H1 (cell line): ENCODE data around the gene HIPK2. TPM values are rescaled to one million over a fixed set of nuclear protein-coding genes. Genes with fewer than 3 reads are reported as not detected.

Experiments
- CTCF ChIA-PET: fragments of 300-600 bp; sonication (Branson Sonifier 250); formaldehyde crosslinking; loops from one replicate; lab custom pipeline; 2021; ENCODE audit not compliant: partially characterized antibody; lab: Charles Lee
- POLR2A ChIA-PET: fragments of 300-600 bp; sonication (Branson Sonifier 250); formaldehyde crosslinking; loops from one replicate; lab custom pipeline; 2021; ENCODE audit warnings: inconsistent platforms; ENCODE audit not compliant: partially characterized antibody; lab: Charles Lee
- DNase-seq, 2 experiments: peaks; one replicate each; pipeline versions ENCODE4 v3.0.0 to v3.0.0-alpha.2; 2010 to 2022; ENCODE audit warnings: low spot score in 2 of 2, low read depth in 1 of 2, mixed read lengths in 1 of 2
- FAIRE-seq: peaks from 2 replicates; lab custom pipeline; 2011; peaks lifted over from hg19 to GRCh38; lab: Jason Lieb, UNC
- H2AFZ ChIP-seq: 2 replicates; pipeline ENCODE4 v1.8.1; 2012; ENCODE audit warnings: low read length, inconsistent platforms
- H2AK5ac ChIP-seq: 2 replicates; pipeline ENCODE4 v1.6.1; 2013; ENCODE audit warnings: low read depth, low read length
- H2BK120ac ChIP-seq: replicated peaks from 2 replicates; pipeline ENCODE3; 2013; ENCODE audit warnings: low read depth, low read length, inconsistent platforms
- H2BK12ac ChIP-seq: 2 replicates; pipeline ENCODE4 v1.6.1; 2013; ENCODE audit warnings: low read depth, low read length
- H2BK15ac ChIP-seq: 2 replicates; pipeline ENCODE4 v1.6.1; 2013; ENCODE audit warnings: low read length
- H2BK20ac ChIP-seq: 2 replicates; pipeline ENCODE4 v1.6.1; 2013; ENCODE audit warnings: low read length
- H2BK5ac ChIP-seq: 2 replicates; pipeline ENCODE4 v1.6.1; 2013; ENCODE audit warnings: low read depth, low read length
- H3K14ac ChIP-seq: 2 replicates; pipeline ENCODE4 v1.6.1; 2013; ENCODE audit warnings: inconsistent platforms; ENCODE audit not compliant: insufficient read length
- H3K18ac ChIP-seq: 2 replicates; pipeline ENCODE4 v1.6.1; 2013; ENCODE audit warnings: low read length; ENCODE audit errors: extremely low read depth
- H3K23ac ChIP-seq: 2 replicates; pipeline ENCODE4 v1.6.1; 2013; ENCODE audit warnings: inconsistent platforms; ENCODE audit not compliant: insufficient read length
- H3K23me2 ChIP-seq: 2 replicates; pipeline ENCODE4 v1.6.1; 2013; ENCODE audit warnings: low read depth, low read length
- H3K27ac ChIP-seq: 2 replicates; pipeline ENCODE4 v1.6.1; 2011; ENCODE audit warnings: low read depth, low read length, inconsistent platforms
- H3K27me3 ChIP-seq, 4 experiments: replicated peaks in 1 of 4; 1 replicate in 1 of 4; 2 replicates in 3 of 4; pipeline versions ENCODE4 v1.6.1 to v1.8.1; 2011 to 2013; ENCODE audit warnings: low read length in 3 of 4, mild to moderate bottlenecking in 3 of 4, inconsistent platforms in 2 of 4, mixed read lengths in 2 of 4, moderate library complexity in 1 of 4; ENCODE audit not compliant: control insufficient read depth in 3 of 4, insufficient read depth in 3 of 4; ENCODE audit errors: extremely low read depth in 1 of 4
- H3K36me3 ChIP-seq, 4 experiments: 2 replicates each; pipeline versions ENCODE4 v1.6.1 to v1.8.1; 2011 to 2013; ENCODE audit warnings: mild to moderate bottlenecking in 4 of 4, low read length in 3 of 4, moderate library complexity in 2 of 4, control low read depth in 1 of 4, inconsistent platforms in 1 of 4; ENCODE audit not compliant: insufficient read depth in 4 of 4, control insufficient read depth in 2 of 4
- H3K4ac ChIP-seq: replicated peaks from 2 replicates; pipeline ENCODE3; 2013; ENCODE audit warnings: low read length, low read depth, mixed read lengths, inconsistent platforms; ENCODE audit not compliant: insufficient read length
- H3K4me1 ChIP-seq, 4 experiments: replicated peaks in 1 of 4; 1 replicate in 1 of 4; 2 replicates in 3 of 4; pipeline versions ENCODE4 v1.6.1 to v1.8.1; 2011 to 2013; ENCODE audit warnings: low read length in 3 of 4, inconsistent platforms in 2 of 4, mixed read lengths in 1 of 4; ENCODE audit not compliant: insufficient read depth in 4 of 4, control insufficient read depth in 3 of 4
- H3K4me2 ChIP-seq, 2 experiments: 2 replicates each; pipeline versions ENCODE4 v1.6.1 to v1.8.1; 2011 to 2013; ENCODE audit warnings: low read depth in 2 of 2, low read length in 2 of 2, control low read depth in 1 of 2, inconsistent platforms in 1 of 2, mild to moderate bottlenecking in 1 of 2; ENCODE audit not compliant: insufficient read depth in 1 of 2
- H3K4me3 ChIP-seq, 4 experiments: fragments of 200-600, 300-600 bp in 1 of 4; sonication (generic), shearing (Covaris generic), sonication (Bioruptor Twin) in 1 of 4; 2 replicates each; pipeline versions ENCODE4 v1.5.1 to v1.8.1; 2011 to 2016; ENCODE audit warnings: low read length in 4 of 4, low read depth in 3 of 4, control low read depth in 2 of 4, inconsistent platforms in 2 of 4, mild to moderate bottlenecking in 2 of 4, mixed read lengths in 1 of 4, moderate library complexity in 1 of 4; ENCODE audit not compliant: insufficient read depth in 2 of 4; ENCODE audit errors: extremely low read depth in 1 of 4
- H3K56ac ChIP-seq: replicated peaks from 2 replicates; pipeline ENCODE3; 2013; ENCODE audit warnings: low read depth, mild to moderate bottlenecking, mixed read lengths, low read length, inconsistent platforms; ENCODE audit not compliant: insufficient read length
- H3K79me1 ChIP-seq: 2 replicates; pipeline ENCODE4 v1.6.1; 2013; ENCODE audit warnings: low read depth, low read length, control low read depth
- H3K79me2 ChIP-seq, 2 experiments: 2 replicates each; pipeline versions ENCODE4 v1.6.1 to v1.8.1; 2012 to 2013; ENCODE audit warnings: low read length in 2 of 2, mild to moderate bottlenecking in 2 of 2, inconsistent platforms in 1 of 2; ENCODE audit not compliant: insufficient read depth in 2 of 2, control insufficient read depth in 1 of 2
- H3K9ac ChIP-seq, 4 experiments: replicated peaks in 1 of 4; 1 replicate in 1 of 4; 2 replicates in 3 of 4; pipeline versions ENCODE4 v1.6.1 to v1.8.1; 2011 to 2013; ENCODE audit warnings: low read depth in 3 of 4, low read length in 3 of 4, control low read depth in 2 of 4, mild to moderate bottlenecking in 2 of 4, moderate library complexity in 2 of 4, inconsistent platforms in 1 of 4; ENCODE audit errors: extremely low read depth in 1 of 4
- H3K9me3 ChIP-seq, 2 experiments: 2 replicates each; pipeline versions ENCODE4 v1.6.1 to v1.8.1; 2012 to 2013; ENCODE audit warnings: mild to moderate bottlenecking in 2 of 2, moderate library complexity in 2 of 2, control low read depth in 1 of 2, inconsistent platforms in 1 of 2, low read depth in 1 of 2, low read length in 1 of 2, mixed read lengths in 1 of 2; ENCODE audit not compliant: insufficient read depth in 2 of 2
- H4K20me1 ChIP-seq, 2 experiments: replicated peaks in 1 of 2; 2 replicates each; pipeline versions ENCODE3 to v1.8.1; 2011 to 2013; ENCODE audit warnings: inconsistent platforms in 2 of 2, low read length in 2 of 2, mild to moderate bottlenecking in 1 of 2; ENCODE audit not compliant: insufficient read depth in 2 of 2, control insufficient read depth in 1 of 2
- H4K5ac ChIP-seq: 2 replicates; pipeline ENCODE4 v1.6.1; 2013; ENCODE audit warnings: low read length, low read depth, mixed read lengths, inconsistent platforms; ENCODE audit not compliant: insufficient read length
- H4K8ac ChIP-seq: 2 replicates; pipeline ENCODE4 v1.8.0; 2013; ENCODE audit warnings: mild to moderate bottlenecking, moderate library complexity, low read length, inconsistent platforms; ENCODE audit not compliant: insufficient read depth; ENCODE audit errors: extremely low read depth
- H4K91ac ChIP-seq: replicated peaks from 2 replicates; pipeline ENCODE3; 2013; ENCODE audit warnings: low read length, mixed read lengths, inconsistent platforms; ENCODE audit not compliant: insufficient read length
- ASH2L ChIP-seq: fragments of 200-600, 300-600 bp; sonication (generic); IDR thresholded peaks from one replicate; pipeline ENCODE4 v1.7.1; 2017; ENCODE audit warnings: low read length
- NRF1 ChIP-seq: IDR thresholded peaks from 2 replicates; pipeline ENCODE4 v1.6.1; 2011; ENCODE audit warnings: mild to moderate bottlenecking, low read depth, low read length, improper control_type of control experiment
- POU5F1 ChIP-seq: IDR thresholded peaks from 2 replicates; pipeline ENCODE4 v1.6.1; 2011; ENCODE audit warnings: low read depth, mild to moderate bottlenecking, low read length, moderate library complexity
- SIX5 ChIP-seq: IDR thresholded peaks from 2 replicates; pipeline ENCODE4 v1.6.1; 2011; ENCODE audit warnings: mild to moderate bottlenecking, low read depth, low read length
- WGBS, 2 experiments: shearing (Covaris generic) in 1 of 2; methylation state at CpG; one replicate each; pipeline versions ENCODE4 v1.1.6 to v1.1.7; 2013 to 2015; ENCODE audit warnings: low lambda C conversion rate in 2 of 2, mixed read lengths in 2 of 2, inconsistent platforms in 1 of 2, low coverage in 1 of 2, missing lambda C conversion rate in 1 of 2; ENCODE audit not compliant: insufficient replicate concordance in 2 of 2, insufficient coverage in 1 of 2, insufficient read length in 1 of 2; ENCODE audit errors: extremely low coverage in 1 of 2, missing lambda C conversion rate in 1 of 2; 5-methylcytosine and 5-hydroxymethylcytosine counted together
- polyA plus RNA-seq, 7 experiments: library from polyadenylated mRNA; depleted of rRNA in 3 of 7; stranded (reverse) in 5 of 7; unstranded in 2 of 7; fragments of >200 nt in 5 of 7; fragments of 200-250 nt in 2 of 7; gene quantifications; 1 replicate in 5 of 7; 2 replicates in 1 of 7; 4 replicates in 1 of 7; pipeline versions ENCODE4 v1.2.1 to v1.2.3, GENCODE V29; 2011 to 2013; ENCODE audit warnings: missing spikeins in 2 of 7, mixed read lengths in 2 of 7
- total RNA-seq: library from RNA; stranded (reverse); fragmentation: NEBNext Ultra II Directional; extraction: Animal tissue kit (Norgen Biotek cat#: 25700); gene quantifications from 2 replicates; pipeline ENCODE4 v1.2.1, GENCODE V29; 2021

Gene HIPK2
- total and polyA plus RNA-seq, 2 of the 8 experiments (the other 6 are each of a cell fraction or from before 2014, with no cell fraction given) = 8.3 to 24.3 TPM

DNA sequence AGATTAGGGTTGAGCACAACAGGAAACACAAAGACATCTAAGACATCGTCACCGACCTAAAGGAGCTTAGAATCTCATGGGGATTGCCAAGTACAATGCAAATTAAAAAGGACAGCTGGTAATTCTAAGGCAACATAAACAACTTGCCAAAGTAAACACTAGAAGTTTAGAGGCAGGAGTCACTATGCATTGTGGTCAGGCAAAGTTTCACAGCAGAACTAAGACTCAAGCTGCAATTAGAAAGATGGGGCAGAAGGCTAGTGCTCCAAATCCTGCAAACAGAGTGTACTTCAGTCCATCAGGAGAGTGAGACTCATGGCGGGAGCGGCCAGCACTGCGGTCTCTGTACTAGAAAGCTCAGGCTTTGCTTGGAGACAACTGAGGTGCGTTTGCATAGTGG lies 52.7 kb downstream of the HIPK2 start:
- Histone ChIP-seq H3K4ac (no peak overlapping the region), H2BK12ac (no peak overlapping the region), H2BK15ac (no peak overlapping the region), H4K91ac (no peak overlapping the region), H2BK5ac (no peak overlapping the region), H3K36me3 (no peaks in the 10 kb centered on the region), H3K18ac (no peak overlapping the region), H3K56ac (no peak overlapping the region), H3K9me3 (no peaks in the 10 kb centered on the region), H3K14ac (no peak overlapping the region), H4K20me1 (no peaks in the 10 kb centered on the region), H2AFZ (no peak overlapping the region), H3K27me3 (no peaks in the 10 kb centered on the region), H2AK5ac (no peak overlapping the region), H3K4me3 (no peak overlapping the region), H3K4me2 (no peak overlapping the region; a peak in 1 of 4 replicates), H3K4me1 (peaks cover 0 to 6% (median 0%) of the 10 kb centered on the region in 4 experiments; a peak in 1 of 7 replicates), H3K23me2 (no peaks in the 10 kb centered on the region), H4K5ac (no peak overlapping the region), H3K79me2 (peaks cover 0 to 5% of the 10 kb centered on the region in 2 experiments; a peak in 1 of 4 replicates), H4K8ac (no peak overlapping the region), H2BK120ac (no peak overlapping the region), H3K27ac (no peak overlapping the region), H3K79me1 (no peaks in the 10 kb centered on the region), H3K23ac (no peak overlapping the region), H3K9ac (no peak overlapping the region), H2BK20ac (no peak overlapping the region)
- FAIRE-seq (no peak), DNase-seq (no peak)
- TF ChIP-seq POU5F1 (no peak), NRF1 (no peak), SIX5 (no peak), ASH2L (no peak)
- CTCF ChIA-PET = interaction anchor here (0.8 to 1.4 kb wide), 4 partner anchors 12 to 264 kb away, joined by 3 read pairs; no protein-coding TSS in a partner anchor
- POLR2A ChIA-PET = no interaction called here
- 84% methylated on average over 6 of the region's 6 CpGs; no CpG with 5 or more reads in 1 of the 2 experiments for WGBS, 2 experiments
